Liver (tissue), 9 donors: ENCODE measurements around the gene UPK1A. TPM values are rescaled to one million over a fixed set of nuclear protein-coding genes. Genes with fewer than 3 reads are reported as not detected.

Experiments used
- DNase-seq: peaks from one replicate; pipeline ENCODE4 v3.0.0-alpha.2; 2017; ENCODE audit warnings: low spot score
- H3K27ac ChIP-seq, 2 donors: one replicate each; pipeline ENCODE4 v1.7.0; 2013; ENCODE audit warnings: inconsistent platforms in 2 of 2, low read length in 2 of 2, control low read depth in 1 of 2, low read depth in 1 of 2, mild to moderate bottlenecking in 1 of 2
- H3K27me3 ChIP-seq, 4 donors: one replicate each; pipeline versions ENCODE4 v1.6.1 to v1.7.0; 2013; ENCODE audit warnings: low read length in 3 of 4, inconsistent platforms in 1 of 4, mild to moderate bottlenecking in 1 of 4, moderate library complexity in 1 of 4; ENCODE audit not compliant: control insufficient read depth in 4 of 4, insufficient read depth in 4 of 4
- H3K36me3 ChIP-seq, 4 donors: one replicate each; pipeline versions ENCODE4 v1.6.1 to v1.7.0; 2013; ENCODE audit warnings: low read length in 3 of 4, mild to moderate bottlenecking in 3 of 4, low read depth in 1 of 4, moderate library complexity in 1 of 4; ENCODE audit not compliant: control insufficient read depth in 4 of 4, insufficient read depth in 3 of 4
- H3K4me1 ChIP-seq, 4 donors: one replicate each; pipeline versions ENCODE4 v1.6.1 to v1.7.0; 2013; ENCODE audit warnings: low read length in 3 of 4, mild to moderate bottlenecking in 3 of 4, moderate library complexity in 1 of 4; ENCODE audit not compliant: control insufficient read depth in 4 of 4, insufficient read depth in 4 of 4
- H3K4me3 ChIP-seq, 3 donors: one replicate each; pipeline versions ENCODE4 v1.6.1 to v1.7.0; 2013; ENCODE audit warnings: low read length in 3 of 3, control low read depth in 1 of 3, low read depth in 1 of 3, mild to moderate bottlenecking in 1 of 3
- H3K9ac ChIP-seq, 2 donors: one replicate each; pipeline ENCODE4 v1.7.0; 2013; ENCODE audit warnings: low read length in 2 of 2, mild to moderate bottlenecking in 2 of 2, moderate library complexity in 2 of 2, control low read depth in 1 of 2, low read depth in 1 of 2
- H3K9me3 ChIP-seq, 4 donors: one replicate each; pipeline versions ENCODE4 v1.6.1 to v1.7.0; 2013; ENCODE audit warnings: low read length in 3 of 4; ENCODE audit not compliant: control insufficient read depth in 4 of 4
- ATF3 ChIP-seq: IDR thresholded peaks from 2 replicates; pipeline ENCODE4 v1.6.1; 2016; ENCODE audit warnings: antibody characterized with exemption
- CTCF ChIP-seq: fragments of 150-350 bp; IDR thresholded peaks from 2 replicates; pipeline ENCODE4 v1.5.1; 2017; ENCODE audit warnings: improper control_type of control experiment, low read depth, low read length; ENCODE audit not compliant: missing input control
- EGR1 ChIP-seq, 2 donors: IDR thresholded peaks; 2 replicates each; pipeline ENCODE4 v1.6.1; 2016 to 2018; ENCODE audit warnings: antibody characterized with exemption in 2 of 2, low read depth in 2 of 2
- FOXA1 ChIP-seq: IDR thresholded peaks from 2 replicates; pipeline ENCODE4 v1.6.1; 2016; ENCODE audit warnings: antibody characterized with exemption
- FOXA2 ChIP-seq: IDR thresholded peaks from 2 replicates; pipeline ENCODE4 v1.6.1; 2016; ENCODE audit warnings: antibody characterized with exemption
- HNF4G ChIP-seq: IDR thresholded peaks from 2 replicates; pipeline ENCODE4 v1.6.1; 2016; ENCODE audit warnings: antibody characterized with exemption
- MAX ChIP-seq: IDR thresholded peaks from 2 replicates; pipeline ENCODE4 v1.6.1; 2016; ENCODE audit warnings: antibody characterized with exemption
- REST ChIP-seq: IDR thresholded peaks from 2 replicates; pipeline ENCODE4 v1.6.1; 2016; ENCODE audit warnings: antibody characterized with exemption, mild to moderate bottlenecking
- RXRA ChIP-seq, 2 donors: IDR thresholded peaks; 2 replicates each; pipeline ENCODE4 v1.6.1; 2017 to 2018; ENCODE audit warnings: antibody characterized with exemption in 2 of 2, mild to moderate bottlenecking in 1 of 2
- SP1 ChIP-seq: IDR thresholded peaks from 2 replicates; pipeline ENCODE4 v1.6.1; 2018; ENCODE audit warnings: antibody characterized with exemption, mild to moderate bottlenecking
- TAF1 ChIP-seq: conservative IDR thresholded peaks from 2 replicates; pipeline ENCODE4 v1.6.1; 2016; ENCODE audit warnings: antibody characterized with exemption, mild to moderate bottlenecking
- YY1 ChIP-seq: IDR thresholded peaks from 2 replicates; pipeline ENCODE4 v1.6.1; 2016; ENCODE audit warnings: antibody characterized with exemption, mild to moderate bottlenecking
- ZBTB33 ChIP-seq: IDR thresholded peaks from 2 replicates; pipeline ENCODE4 v1.6.1; 2016; ENCODE audit warnings: antibody characterized with exemption
- WGBS: extraction: QIAGEN DNeasy Blood & Tissue Kit; methylation state at CpG from one replicate; pipeline ENCODE4 v1.1.7; 2013; 5-methylcytosine and 5-hydroxymethylcytosine counted together
- polyA plus RNA-seq, 2 donors: library from polyadenylated mRNA; stranded (reverse) in 1 of 2; unstranded in 1 of 2; fragments of 200-250 nt in 1 of 2; fragments of >200 nt in 1 of 2; fragmentation: Nextera tagmentation in 1 of 2; extraction: Ambion mirVana in 1 of 2; gene quantifications; one replicate each; pipeline versions ENCODE4 v1.2.1 to v1.2.3, GENCODE V29; 2013 to 2015
- total RNA-seq, 2 donors: library from RNA; depleted of rRNA; stranded (reverse); fragments of >200 nt; gene quantifications; one replicate each; pipeline ENCODE4 v1.2.3, GENCODE V29; 2014
- donor health status: healthy.
- donor health status: healthy.
- donor health status: healthy.
- donor health status: healthy.
- donor health status: healthy.

UPK1A gene
- total and polyA plus RNA-seq, 4 donors: 0.10 to 0.56 TPM; not detected in 2

- no peak for TF ChIP-seq ZBTB33
Observed at GRCh38 chr19:35714601-35715354, 48.5 kb downstream of the UPK1A start (continued).

GRCh38 chr19:35715355-35715809 lies 49.1 kb downstream of the UPK1A start:
- Histone ChIP-seq H3K36me3 (peaks cover 0 to 4% (median 3%) of the 10 kb centered on the region in 4 donors), H3K4me3 (no peak overlapping the region), H3K9ac (no peak overlapping the region), H3K4me1 (peaks cover 12 to 34% (median 24%) of the 10 kb centered on the region in 4 donors), H3K9me3 (no peaks in the 10 kb centered on the region), H3K27me3 (no peaks in the 10 kb centered on the region), H3K27ac (no peak overlapping the region)
- DNase-seq: no peak
- 92% methylated on average over 7 of the region's 7 CpGs for WGBS
- TF ChIP-seq TAF1: no peak
- no peak for TF ChIP-seq FOXA2

GRCh38 chr19:35715981-35716800 lies 49.9 kb downstream of the UPK1A start:
- Histone ChIP-seq H3K27ac (peak overlapping the region; percentile 75 to 86), H3K9ac (peak overlapping the region in 1 of 2 donors; percentile 84), H3K9me3 (no peaks in the 10 kb centered on the region), H3K27me3 (no peaks in the 10 kb centered on the region), H3K36me3 (peaks cover 0 to 5% (median 4%) of the 10 kb centered on the region in 4 donors), H3K4me1 (peaks cover 12 to 34% (median 25%) of the 10 kb centered on the region in 4 donors), H3K4me3 (peak overlapping the region; percentile 65 to 91 (median 90))
- TF ChIP-seq YY1 (peak; percentile 68), RXRA (IDR thresholded peaks at IDR 0.05) (no peak)
- 5% methylated on average over 52 of the region's 52 CpGs for WGBS
- DNase-seq: no peak

GRCh38 chr19:35716801-35717664 lies 50.7 kb downstream of the UPK1A start:
- H3K4me3 ChIP-seq: peak overlapping the region; percentile 69 to 91 (median 90)
- H3K36me3 ChIP-seq: peaks cover 4 to 11% (median 9%) of the 10 kb centered on the region in 4 donors
- peak overlapping the region; percentile 75 to 86 for H3K27ac ChIP-seq
- no peaks in the 10 kb centered on the region for H3K9me3 ChIP-seq
- H3K27me3 ChIP-seq: no peaks in the 10 kb centered on the region
- H3K9ac ChIP-seq: peak overlapping the region in 1 of 2 donors; percentile 84
- peaks cover 12 to 34% (median 25%) of the 10 kb centered on the region in 4 donors for H3K4me1 ChIP-seq
- DNase-seq: peak; percentile 87
- under 1% methylated on average over 77 of the region's 77 CpGs for WGBS
- peak; percentile 52 for TF ChIP-seq SP1
- TF ChIP-seq YY1: peak; percentile 53
- peak; percentile 89 to 92 for TF ChIP-seq EGR1 (IDR thresholded peaks at IDR 0.05; ENCODE audit: low read depth in 2 of 2)
- peak; percentile 49 for TF ChIP-seq MAX
- peak; percentile 79 for TF ChIP-seq REST
- TF ChIP-seq RXRA (IDR thresholded peaks at IDR 0.05): peak in 1 of 2 donors; percentile 19
- TF ChIP-seq HNF4G: no peak
- no peak for TF ChIP-seq ATF3
- TF ChIP-seq CTCF: peak; percentile 79
- TF ChIP-seq FOXA1: no peak
